SH-SY5Y (cell line): ENCODE results near the gene MOV10L1.

Source experiments
- GATA2 ChIP-seq: IDR thresholded peaks from 2 replicates; pipeline ENCODE4 v1.6.1; 2011; ENCODE audit warnings: mild to moderate bottlenecking, low read depth, low read length
- GATA3 ChIP-seq: IDR thresholded peaks from 2 replicates; pipeline ENCODE4 v1.6.1; 2011; ENCODE audit warnings: low read depth, mild to moderate bottlenecking, low read length, moderate library complexity

DNA sequence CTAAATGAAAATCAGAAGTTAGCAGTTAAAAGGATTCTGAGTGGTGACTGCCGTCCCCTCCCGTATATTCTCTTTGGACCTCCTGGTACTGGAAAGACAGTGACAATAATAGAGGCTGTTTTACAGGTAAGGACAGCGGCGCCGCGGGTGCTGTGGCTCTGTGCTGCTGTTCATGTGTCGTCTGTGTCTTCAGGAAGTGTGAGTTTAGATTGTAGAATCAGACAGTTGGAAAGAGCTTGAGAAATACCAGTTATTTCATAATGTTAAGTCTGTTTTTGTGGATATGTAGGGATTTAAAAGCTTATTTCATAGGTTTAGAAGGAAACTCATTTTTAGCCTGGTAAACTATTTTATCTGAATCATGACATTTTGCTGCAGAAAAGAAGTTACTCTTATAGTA is 53.3 kb downstream of the MOV10L1 start:
- no peak for TF ChIP-seq GATA2
- TF ChIP-seq GATA3 = no peak
